ENCODE data around the gene TTBK2.

TTBK2 gene

GRCh38 chr15:42836251-42836650 lies 84.3 kb downstream of the TTBK2 start:
- DNase-seq (ENCODE audit: insufficient read length, low spot score) (no peak), FAIRE-seq (no peak)

- FAIRE-seq (no peak), DNase-seq (ENCODE audit: insufficient read length, low spot score) (no peak)
Measured at GRCh38 chr15:42832576-42832975, 88.0 kb downstream of the TTBK2 start.

DNA sequence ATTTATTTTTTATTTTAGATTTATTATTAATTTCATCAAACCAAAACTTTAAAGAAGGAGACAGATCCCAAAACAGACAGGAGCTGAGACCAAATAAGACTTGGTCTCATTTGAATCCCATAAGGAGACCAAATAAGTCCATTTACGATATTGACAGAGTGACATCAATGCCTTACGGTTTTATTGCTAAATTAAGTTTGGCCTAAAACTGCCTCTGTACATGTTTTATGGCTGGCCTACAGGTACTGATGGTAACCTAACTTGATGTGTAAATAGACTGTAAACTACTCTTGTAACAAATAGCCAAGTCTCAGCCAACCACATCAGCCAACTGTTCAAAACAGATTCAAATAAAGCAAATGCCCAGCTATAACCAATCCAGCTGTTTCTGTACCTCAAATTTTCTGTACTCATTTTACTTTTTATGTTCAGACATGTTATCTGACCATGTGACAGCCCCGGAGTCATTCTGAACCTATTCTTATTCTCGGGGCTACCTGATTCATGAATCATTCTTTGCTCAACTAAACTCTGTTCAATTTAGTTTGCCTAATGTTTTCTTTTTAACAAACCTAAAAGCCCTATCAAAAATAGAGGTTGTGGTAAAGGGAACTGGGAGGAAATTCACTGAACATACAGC lies 94.2 kb downstream of the TTBK2 start:
- FAIRE-seq (no peak), DNase-seq (ENCODE audit: insufficient read length, low spot score) (no peak)

GRCh38 chr15:42825599-42825998 lies 95.0 kb downstream of the TTBK2 start:
- DNase-seq (ENCODE audit: insufficient read length, low spot score) (no peak), FAIRE-seq (no peak)

- no peak for DNase-seq (ENCODE audit: insufficient read length, low spot score)
- FAIRE-seq, result no peak
Measured at GRCh38 chr15:42820811-42821210, 99.8 kb downstream of the TTBK2 start.

- FAIRE-seq (no peak), DNase-seq (ENCODE audit: insufficient read length, low spot score) (no peak)
Measured at GRCh38 chr15:42819786-42820185, 100.8 kb downstream of the TTBK2 start.

DNA sequence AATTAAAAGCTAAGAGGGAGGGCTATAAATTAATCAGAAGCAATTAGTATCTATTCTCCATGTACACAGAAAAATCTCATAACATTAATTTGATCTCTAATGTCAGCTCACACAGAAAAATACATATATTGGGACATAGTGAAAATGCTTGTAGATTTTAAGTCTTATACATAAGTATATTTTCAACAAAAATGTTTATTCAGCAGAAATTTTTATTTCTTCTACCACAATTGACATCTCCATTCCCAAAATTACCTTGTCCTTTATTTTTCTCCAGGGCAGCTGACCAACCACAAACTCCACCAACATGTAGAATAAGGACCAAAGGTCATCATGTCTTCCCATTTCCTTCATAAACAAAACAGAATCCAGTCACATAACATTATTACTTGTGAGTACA lies 109.1 kb downstream of the TTBK2 start:
- no peak for DNase-seq (ENCODE audit: insufficient read length, low spot score)
- no peak for FAIRE-seq

- FAIRE-seq (no peak), DNase-seq (ENCODE audit: insufficient read length, low spot score) (no peak)
Measured at GRCh38 chr15:42808913-42809312, 111.7 kb downstream of the TTBK2 start.

DNA sequence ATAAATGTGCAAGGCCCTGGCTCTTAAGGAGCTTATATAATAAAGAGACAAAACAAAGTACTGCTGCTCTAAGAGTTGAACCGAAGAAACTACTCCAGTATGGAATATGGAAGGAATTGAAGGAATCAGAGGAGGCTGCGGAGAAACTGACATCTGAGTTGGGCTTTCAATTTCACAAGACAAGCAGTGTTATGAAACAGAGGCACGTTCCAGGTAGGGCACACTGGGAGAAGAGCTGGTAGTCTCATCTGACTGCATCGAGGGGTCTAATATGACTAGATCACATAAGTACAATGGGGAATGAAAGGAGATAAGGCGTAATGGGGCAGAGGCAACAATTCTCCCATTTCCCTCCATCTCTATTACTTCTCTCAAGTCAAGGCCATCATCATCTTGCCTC lies 115.3 kb downstream of the TTBK2 start:
- no peak for FAIRE-seq
- no peak for DNase-seq (ENCODE audit: insufficient read length, low spot score)

DNA sequence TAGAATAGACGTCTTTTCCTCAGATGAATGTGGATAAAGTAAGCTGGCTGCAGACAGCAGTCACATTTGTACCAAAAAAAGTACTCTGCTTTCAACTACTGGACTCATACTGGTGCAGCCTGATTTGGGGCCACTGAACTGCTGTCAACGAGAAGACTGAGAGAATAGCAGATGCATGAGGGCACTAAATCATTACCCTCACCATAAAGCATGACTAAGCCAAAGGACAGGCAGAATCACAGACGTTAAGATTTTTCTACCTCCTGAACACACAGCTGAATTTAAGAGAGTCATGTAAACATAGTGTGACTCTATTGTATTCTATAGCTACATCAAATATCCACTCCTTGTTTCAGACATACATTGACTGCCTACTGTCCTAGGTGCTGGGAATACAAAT lies 115.8 kb downstream of the TTBK2 start:
- FAIRE-seq, result no peak
- DNase-seq (ENCODE audit: insufficient read length, low spot score), result no peak

DNA sequence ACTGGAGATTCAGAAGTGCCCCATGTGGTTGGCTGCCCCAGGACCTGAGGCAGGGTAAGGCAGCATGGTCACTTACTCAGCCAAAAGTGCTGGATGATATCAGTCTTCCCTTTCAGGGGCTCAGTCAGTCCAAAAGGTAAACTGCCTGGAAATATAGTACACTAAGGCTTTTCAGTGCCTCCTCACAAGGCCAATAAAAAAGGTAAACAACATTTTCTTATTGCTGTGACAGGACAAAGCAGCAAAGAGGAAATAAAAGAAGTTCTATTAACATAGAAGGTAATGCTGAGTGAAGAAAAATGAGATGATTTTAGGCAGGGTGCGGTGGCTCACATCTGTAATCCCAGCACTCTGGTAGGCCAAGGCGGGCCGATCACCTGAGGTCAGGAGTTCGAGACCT lies 117.1 kb downstream of the TTBK2 start:
- FAIRE-seq, result no peak
- no peak for DNase-seq (ENCODE audit: insufficient read length, low spot score)

GRCh38 chr15:42802168-42802567 lies 118.4 kb downstream of the TTBK2 start:
- no peak for DNase-seq (ENCODE audit: insufficient read length, low spot score)
- no peak for FAIRE-seq

- FAIRE-seq (no peak), DNase-seq (ENCODE audit: insufficient read length, low spot score) (no peak)
Measured at GRCh38 chr15:42800731-42801474, 119.7 kb downstream of the TTBK2 start.

DNA sequence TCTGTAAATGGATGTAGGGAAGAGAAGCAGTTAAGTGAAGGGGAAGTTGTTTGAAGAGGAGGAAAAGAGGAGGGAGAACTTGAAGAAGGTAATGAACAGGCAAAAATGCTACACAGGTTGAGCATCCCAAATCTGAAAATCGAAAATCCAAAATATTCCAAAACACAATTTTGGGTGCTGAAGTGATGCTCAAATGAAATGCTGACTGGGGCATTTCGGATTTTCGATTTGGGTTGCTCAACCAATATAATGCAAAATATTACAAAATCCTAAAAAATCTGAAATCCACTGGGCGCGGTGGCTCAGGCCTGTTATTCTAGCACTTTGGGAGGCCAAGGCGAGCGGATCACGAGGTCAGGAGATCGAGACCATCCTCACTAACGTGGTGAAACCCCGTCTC lies 121.8 kb downstream of the TTBK2 start:
- no peak for FAIRE-seq
- DNase-seq (ENCODE audit: insufficient read length, low spot score), result no peak

GRCh38 chr15:42796955-42797782 lies 123.4 kb downstream of the TTBK2 start:
- FAIRE-seq, result no peak

GRCh38 chr15:42788725-42789124 lies 131.9 kb downstream of the TTBK2 start:
- DNase-seq (ENCODE audit: insufficient read length, low spot score), result no peak
- FAIRE-seq, result no peak

More at GRCh38 chr15:42796955-42797782, 123.4 kb downstream of the TTBK2 start:
- no peak for DNase-seq (ENCODE audit: insufficient read length, low spot score)

GRCh38 chr15:42786978-42787377 lies 133.6 kb downstream of the TTBK2 start:
- no peak for DNase-seq (ENCODE audit: insufficient read length, low spot score)
- FAIRE-seq, result no peak

DNA sequence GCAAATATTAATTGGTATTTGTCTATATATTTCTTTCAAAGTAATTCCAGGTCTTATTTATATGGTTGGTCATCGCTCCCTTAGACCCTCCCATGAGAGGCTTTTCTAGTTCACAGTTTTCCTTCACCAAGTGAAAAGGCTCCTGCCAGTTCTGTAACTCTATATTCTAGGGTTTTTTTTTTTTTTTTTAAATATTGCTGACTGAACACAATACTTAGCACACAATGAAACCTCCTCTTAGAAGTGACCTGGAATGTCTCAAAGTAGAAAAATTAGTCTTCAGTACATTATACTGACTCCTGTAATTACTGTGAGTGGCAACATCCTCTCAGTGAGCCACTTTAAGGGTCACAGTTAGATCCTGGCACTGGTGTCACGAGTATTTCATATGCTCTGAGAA lies 135.0 kb downstream of the TTBK2 start:
- FAIRE-seq (no peak), DNase-seq (ENCODE audit: insufficient read length, low spot score) (no peak)

- no peak for DNase-seq (ENCODE audit: insufficient read length, low spot score)
Measured at GRCh38 chr15:42784705-42785104, 135.9 kb downstream of the TTBK2 start.

DNA sequence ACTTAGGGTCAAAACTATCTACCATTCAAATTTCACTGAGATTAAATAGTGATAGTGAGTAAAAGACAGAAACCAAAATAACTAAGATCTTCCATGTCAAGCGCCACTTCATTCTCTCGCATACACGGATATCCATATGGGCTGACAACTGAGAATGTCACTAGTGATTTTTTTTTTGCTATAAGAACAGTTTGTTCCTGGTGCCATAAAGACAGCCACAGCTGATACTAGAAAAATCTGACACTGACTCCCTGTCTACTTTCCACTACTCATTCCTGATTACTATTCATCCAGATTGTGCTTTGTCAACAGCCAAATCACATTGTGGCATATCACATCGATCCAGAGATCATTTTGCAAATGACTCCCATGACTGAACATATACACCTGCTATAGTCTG lies 137.9 kb downstream of the TTBK2 start:
- FAIRE-seq, result no peak
- no peak for DNase-seq (ENCODE audit: insufficient read length, low spot score)

More at GRCh38 chr15:42784705-42785104, 135.9 kb downstream of the TTBK2 start:
- FAIRE-seq, result no peak

DNA sequence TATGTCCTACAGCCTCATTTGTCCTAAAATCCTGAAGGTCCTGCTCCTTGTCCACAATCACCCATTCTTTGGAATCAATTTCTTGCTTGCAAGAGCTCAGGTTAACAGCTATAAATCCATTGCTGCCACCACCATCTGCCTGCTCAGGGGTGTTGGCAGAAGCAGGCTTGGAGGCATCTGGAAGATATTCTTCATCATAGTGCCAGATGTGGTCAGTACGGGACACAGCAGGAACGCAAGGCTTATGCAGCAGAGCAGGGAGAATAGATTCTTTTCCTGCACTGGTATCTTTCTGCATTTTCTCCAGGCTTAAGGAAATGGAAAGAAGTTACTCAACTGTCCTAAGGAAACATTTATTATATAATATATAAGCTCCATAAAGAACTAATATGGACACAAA lies 145.2 kb downstream of the TTBK2 start:
- DNase-seq (ENCODE audit: insufficient read length, low spot score), result no peak
- no peak for FAIRE-seq

- FAIRE-seq (no peak), DNase-seq (ENCODE audit: insufficient read length, low spot score) (no peak)
Measured at GRCh38 chr15:42772901-42773300, 147.7 kb downstream of the TTBK2 start.
